ENCODE results near the gene FLVCR1.
"Not testable (repeated sequence)": the region's sequence is repeated elsewhere in the genome, so short reads cannot be mapped to it uniquely, and the experiment has no call there.

Gene FLVCR1

DNA sequence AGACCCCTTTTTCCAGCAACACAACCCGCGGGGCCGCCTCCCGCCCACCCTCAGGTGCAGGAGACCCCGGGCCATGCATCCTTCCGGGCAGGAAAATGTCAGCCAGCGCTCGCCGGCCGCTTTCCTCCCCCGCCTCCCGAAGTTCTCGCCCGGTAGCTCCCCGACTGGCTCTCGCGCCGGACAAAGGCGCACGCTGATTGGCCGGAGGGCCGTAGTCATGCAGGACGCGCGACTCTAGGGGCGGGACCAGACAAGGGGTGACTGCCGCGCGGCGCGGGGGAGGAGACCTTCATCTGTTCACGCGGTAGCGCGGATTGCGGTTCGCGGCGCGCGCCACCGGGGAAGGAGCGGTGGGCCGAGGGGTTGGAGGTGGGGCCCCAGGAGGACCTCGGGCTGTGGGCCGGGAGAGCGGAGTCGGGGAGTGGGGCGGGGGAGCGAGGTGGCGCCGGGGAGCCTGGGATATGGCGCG lies at the start of gene FLVCR1:
Gene FLVCR1, plus strand, starts transcription at position 284 of the 469 bp plus-strand sequence. Its CDS starts 178 bp downstream, at position 462.
- peak; percentile 92 to 95 for DNase-seq (ENCODE audit: low read depth in 2 of 2)

DNA sequence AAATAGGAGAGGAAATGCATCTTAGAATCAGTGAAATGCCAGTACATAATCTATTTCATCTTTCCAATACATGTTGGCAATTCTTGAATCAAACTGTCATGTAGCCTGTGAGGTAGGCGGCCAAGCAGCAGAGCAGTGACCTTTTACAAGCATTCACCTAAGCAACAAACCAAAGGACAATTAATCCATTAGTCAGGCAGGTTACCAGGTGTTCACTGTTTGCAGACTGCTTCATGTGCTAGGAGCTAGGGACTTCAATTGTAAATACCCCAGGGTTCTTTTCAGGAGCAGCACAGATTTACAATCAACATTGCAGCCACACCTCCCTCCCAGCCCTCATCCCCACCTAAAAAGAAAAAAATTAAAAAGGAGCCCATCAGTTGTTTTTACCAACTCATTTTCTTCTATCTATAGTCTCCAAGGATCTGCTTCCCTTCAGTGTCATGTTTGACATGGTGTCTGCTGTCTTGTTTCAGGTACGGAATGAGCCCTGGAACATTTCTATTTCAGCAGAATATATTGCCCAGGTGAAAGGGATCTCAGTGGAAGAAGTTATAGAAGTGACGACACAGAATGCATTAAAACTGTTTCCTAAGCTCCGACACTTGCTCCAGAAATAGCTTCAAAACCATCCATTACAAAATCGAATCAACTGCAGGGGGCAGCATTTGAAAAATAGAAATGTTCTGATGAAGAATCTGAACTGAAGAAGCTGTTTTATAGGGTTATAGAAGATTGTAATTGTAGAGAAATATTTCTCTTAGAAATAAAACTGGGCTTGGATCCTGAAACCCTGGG lies 43.3 kb upstream of the FLVCR1 start:
- no peak for DNase-seq (ENCODE audit: low read depth in 2 of 2)

DNA sequence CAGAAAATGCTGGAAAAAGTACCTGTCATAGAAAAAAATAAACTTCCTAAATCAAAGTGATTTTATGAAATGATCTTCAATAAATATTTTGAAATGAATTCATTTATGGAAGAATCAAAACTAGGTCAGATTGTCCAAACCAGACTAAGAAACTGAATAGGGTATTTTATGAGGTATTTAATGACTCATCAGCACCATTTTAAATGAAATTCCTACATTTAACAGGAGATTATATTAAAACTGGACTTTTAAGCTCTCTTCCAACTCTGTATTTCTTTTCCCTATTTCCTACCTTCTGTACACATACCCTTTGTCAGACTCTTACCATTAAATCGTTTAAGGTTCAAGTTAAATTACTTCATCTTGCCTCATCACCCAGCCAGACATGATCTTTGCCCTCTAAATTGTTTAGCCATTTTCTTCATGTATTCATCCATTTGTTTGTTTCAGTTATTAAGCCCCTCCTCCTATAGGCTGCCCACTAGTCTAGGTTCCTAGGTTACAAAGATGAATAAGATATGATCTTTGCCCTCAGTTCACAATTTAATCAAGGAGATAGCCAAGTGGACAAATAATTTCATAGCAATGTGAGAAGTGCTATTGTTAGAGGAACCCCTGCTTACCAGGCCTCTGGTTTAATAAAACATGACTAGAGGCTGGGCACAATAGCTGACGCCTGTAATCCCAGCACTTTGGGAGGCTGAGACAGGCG lies 41.4 kb upstream of the FLVCR1 start:
- no peak for DNase-seq (ENCODE audit: low read depth in 2 of 2)

- no peak for DNase-seq (ENCODE audit: low read depth in 2 of 2)
Measured at GRCh38 chr1:212819726-212820125, 38.3 kb upstream of the FLVCR1 start.

- DNase-seq (ENCODE audit: low read depth in 2 of 2) = no peak
Measured at GRCh38 chr1:212820969-212821368, 37.1 kb upstream of the FLVCR1 start.

DNA sequence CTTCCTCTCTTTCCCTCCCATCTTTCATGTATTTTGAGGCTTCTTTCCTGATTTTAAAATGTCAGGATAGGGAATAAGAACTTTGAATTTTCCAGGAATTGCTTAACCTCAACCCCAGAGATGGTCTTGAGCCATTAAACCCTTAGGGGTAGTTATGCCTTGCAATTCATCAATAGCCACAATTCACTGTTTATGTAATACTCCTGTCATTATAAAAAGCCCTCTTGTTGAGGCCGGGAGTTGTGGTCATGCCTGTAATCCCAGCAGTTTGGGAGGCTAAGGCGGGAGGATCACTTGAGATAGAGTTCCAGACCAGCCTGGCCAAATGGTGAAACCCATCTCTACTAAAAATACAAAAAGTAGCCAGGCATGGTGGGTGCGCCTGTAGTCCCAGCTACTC lies 35.1 kb upstream of the FLVCR1 start:
- no peak for DNase-seq (ENCODE audit: low read depth in 2 of 2)

- no peak for DNase-seq (ENCODE audit: low read depth in 2 of 2)
Measured at GRCh38 chr1:212824201-212824600, 33.9 kb upstream of the FLVCR1 start.

- no peak for DNase-seq (ENCODE audit: low read depth in 2 of 2)
Measured at GRCh38 chr1:212825798-212826452, 32.1 kb upstream of the FLVCR1 start.

DNA sequence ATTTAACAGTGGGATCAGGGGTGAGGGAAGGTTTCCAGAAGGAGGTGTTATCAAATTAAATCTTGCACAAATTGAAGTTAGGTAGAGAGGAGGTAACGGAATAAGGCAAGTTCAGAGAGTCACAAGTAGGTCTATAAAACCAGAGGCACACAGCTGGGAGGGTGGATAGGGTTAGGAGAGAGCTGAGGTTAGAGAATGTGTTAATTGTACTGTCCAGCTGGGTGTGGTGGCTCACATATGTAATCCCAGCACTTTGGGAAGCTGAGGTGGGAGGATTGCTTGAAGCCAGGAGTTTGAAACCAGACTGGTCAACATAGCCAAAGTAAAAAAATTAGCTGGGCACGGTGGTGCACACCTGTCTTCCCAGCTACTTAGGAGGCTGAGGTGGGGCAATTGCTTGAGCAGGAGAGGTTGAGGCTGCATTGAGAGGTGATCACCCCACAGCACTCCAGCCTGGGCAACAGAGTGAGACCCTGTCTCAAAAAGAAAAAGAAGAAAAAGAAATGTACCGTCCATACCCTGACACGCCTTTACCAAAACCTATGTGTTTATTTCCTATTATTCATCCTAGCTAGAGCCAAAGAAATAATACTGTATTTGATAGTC lies 30.8 kb upstream of the FLVCR1 start:
- no peak for DNase-seq (ENCODE audit: low read depth in 2 of 2)

- no peak for DNase-seq (ENCODE audit: low read depth in 2 of 2)
Measured at GRCh38 chr1:212827831-212828278, 30.2 kb upstream of the FLVCR1 start.

GRCh38 chr1:212828395-212828794 lies 29.7 kb upstream of the FLVCR1 start:
- DNase-seq (ENCODE audit: low read depth in 2 of 2) = no peak

DNA sequence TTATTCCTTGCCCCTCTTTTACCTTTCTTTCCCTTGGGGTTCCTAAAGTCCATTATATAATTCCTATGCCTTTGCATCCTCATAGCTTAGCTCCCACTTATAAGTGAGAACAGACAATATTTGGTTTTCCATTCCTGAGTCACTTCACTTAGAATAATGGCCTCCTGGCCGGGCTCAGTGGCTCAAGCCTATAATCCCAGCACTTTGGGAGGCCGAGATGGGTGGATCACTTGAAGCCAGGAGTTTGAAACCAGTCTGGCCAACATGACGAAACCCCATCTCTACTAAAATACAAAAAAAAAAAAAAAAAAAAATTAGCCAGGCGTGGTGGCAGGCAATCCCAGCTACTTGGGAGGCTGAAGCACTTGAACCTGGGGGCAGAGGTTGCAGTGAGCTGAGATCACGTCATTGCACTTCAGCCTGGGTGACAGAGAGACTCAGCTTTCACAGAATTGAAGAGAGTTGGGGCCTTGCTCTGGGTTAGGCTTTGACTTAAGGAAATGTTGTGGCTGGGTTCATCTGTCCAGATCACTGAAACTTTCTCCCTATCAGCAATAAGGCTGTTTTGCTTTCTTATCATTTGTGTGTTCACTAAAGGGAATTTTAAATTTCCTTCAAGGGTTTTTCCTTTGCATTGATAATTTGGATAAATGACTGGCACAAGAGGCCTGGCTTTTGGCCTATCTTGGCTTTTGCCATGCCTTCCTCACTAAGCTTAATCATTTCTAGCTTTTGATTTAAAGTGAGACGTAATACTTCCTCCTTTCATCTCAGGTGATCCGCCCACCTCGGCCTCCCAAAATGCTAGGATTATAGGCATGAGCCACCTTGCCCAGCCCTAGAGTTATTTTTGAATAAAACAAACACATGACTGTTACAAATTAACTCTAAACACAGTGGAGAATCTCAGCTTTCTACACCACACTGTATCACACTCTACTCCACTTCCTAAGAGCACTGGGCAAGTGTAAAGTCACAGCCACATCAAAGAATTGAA lies 24.6 kb upstream of the FLVCR1 start:
- not testable (repeated sequence) for DNase-seq (ENCODE audit: low read depth in 2 of 2)

DNA sequence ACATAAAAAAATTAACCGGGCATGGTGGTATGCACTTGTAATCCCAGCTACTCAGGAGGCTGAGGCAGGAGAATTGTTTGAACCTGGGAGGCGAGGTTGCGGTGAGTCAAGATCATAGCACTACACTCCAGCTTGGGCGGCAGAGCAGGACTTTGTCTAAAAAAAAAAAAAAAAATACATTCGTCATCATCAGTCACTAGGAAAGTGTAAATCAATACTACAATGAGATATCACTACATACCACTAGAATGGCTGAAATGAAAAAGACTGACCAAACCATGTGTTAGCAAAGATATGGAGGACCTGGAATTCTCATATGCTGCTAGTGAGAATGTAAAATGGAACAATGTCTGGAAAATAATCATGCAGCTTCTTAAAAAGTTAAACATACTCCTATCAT lies 19.9 kb upstream of the FLVCR1 start:
- DNase-seq (ENCODE audit: low read depth in 2 of 2) = no peak

GRCh38 chr1:212844521-212844920 lies 13.6 kb upstream of the FLVCR1 start:
- not testable (repeated sequence) for DNase-seq (ENCODE audit: low read depth in 2 of 2)

- no peak for DNase-seq (ENCODE audit: low read depth in 2 of 2)
Measured at GRCh38 chr1:212847549-212847948, 10.5 kb upstream of the FLVCR1 start, which contains the start of gene SPATA45. SPATA45 (minus strand) TSS chr1:212847649; CDS start chr1:212836149, 11,500 bp downstream.

DNA sequence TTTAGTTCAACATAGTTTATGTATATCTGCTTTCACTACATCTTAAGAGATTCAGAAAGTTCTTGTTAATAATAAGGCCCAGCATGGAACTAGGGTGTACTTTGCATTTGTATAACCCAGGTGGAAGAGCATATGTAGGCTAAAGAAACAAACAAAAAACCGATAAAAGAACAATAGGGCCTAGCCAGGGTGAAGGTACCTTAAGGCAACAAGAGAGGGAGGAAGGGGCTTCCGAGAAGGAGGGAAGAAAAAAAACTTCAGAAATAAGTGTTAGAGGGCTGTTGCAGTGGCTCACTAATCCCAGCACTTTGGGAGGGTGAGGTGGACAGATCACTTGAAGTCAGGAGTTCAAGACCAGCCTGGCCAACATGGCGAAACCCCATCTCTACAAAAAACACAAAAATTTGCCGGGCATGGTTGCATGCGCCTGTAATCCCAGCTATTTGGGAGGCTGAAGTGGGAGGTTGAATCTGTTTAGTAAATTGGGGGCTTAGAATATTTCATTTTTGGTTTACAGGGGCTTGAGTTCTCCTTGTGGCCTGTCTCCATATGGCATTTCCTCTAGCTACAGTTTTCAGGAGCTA lies 5.9 kb upstream of the FLVCR1 start:
- DNase-seq (ENCODE audit: low read depth in 2 of 2) = no peak

DNA sequence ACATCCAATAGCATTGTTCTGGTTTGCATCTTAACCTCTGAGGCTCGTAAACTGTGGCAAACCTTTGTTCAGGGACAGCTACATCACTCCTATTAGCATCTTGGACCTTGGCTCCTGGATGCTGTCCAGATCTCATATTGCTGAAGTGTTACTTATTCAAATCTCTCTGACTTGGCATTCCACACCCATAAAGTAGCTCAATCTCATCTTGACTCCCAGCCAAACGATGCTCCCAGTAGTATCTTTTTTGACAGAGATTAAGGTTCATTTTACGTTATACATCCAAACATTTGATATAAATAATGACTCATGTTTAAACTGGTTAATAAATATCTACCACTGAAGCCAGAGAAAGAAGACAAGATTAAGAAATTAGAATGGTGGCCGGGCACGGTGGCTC lies 4.4 kb upstream of the FLVCR1 start:
- no peak for DNase-seq (ENCODE audit: low read depth in 2 of 2)

- DNase-seq (ENCODE audit: low read depth in 2 of 2) = no peak
Measured at GRCh38 chr1:212856755-212857154, 1.3 kb upstream of the FLVCR1 start.

- DNase-seq (ENCODE audit: low read depth in 2 of 2) = no peak
Measured at GRCh38 chr1:212858461-212859265, 588 bp downstream of the FLVCR1 start.

All from stimulated activated CD8-positive, alpha-beta memory T cell treated with anti-CD3 and anti-CD28 coated beads, Interleukin-2, amount 100 ng/mL, for 48 hours (primary cell).